GM12801 (cell line): ENCODE data around the gene MT1B.

Experiments used
- CTCF ChIP-seq: IDR thresholded peaks from one replicate; pipeline ENCODE4 v1.5.1; 2011; ENCODE audit warnings: control low read depth; ENCODE audit not compliant: insufficient read length; ENCODE audit errors: extremely low read depth

The MT1B gene

GRCh38 chr16:56631197-56631596 is 20.5 kb upstream of the MT1B start:
- TF ChIP-seq CTCF: no peak

- TF ChIP-seq CTCF: no peak
These were observed 19.9 kb upstream of the MT1B start for GRCh38 chr16:56631832-56632155.

- no peak for TF ChIP-seq CTCF
These were observed 19.4 kb upstream of the MT1B start, which contains the start of gene MT1M for GRCh38 chr16:56632156-56632847. TSS of gene MT1M (plus strand) at chr16:56632659. CDS start at chr16:56632732, 73 bp downstream.

- no peak for TF ChIP-seq CTCF
These were observed 18.8 kb upstream of the MT1B start for GRCh38 chr16:56632848-56633365.

- no peak for TF ChIP-seq CTCF
These were observed 18.2 kb upstream of the MT1B start for GRCh38 chr16:56633535-56633934.

- TF ChIP-seq CTCF: no peak
These were observed 16.8 kb upstream of the MT1B start for GRCh38 chr16:56634715-56635440.

- no peak for TF ChIP-seq CTCF
These were observed 16.2 kb upstream of the MT1B start for GRCh38 chr16:56635441-56635967.
